Right atrium auricular region (tissue), 2 donors: ENCODE data around the gene AUNIP. TPM values are rescaled to one million over a fixed set of nuclear protein-coding genes. Genes with fewer than 3 reads are reported as not detected.

ENCODE experiments used
- DNase-seq: peaks from one replicate; pipeline ENCODE4 v3.0.0-alpha.2; 2019; ENCODE audit warnings: low spot score
- H3K27ac ChIP-seq, 2 donors: fragments of 200-600 bp; sonication (generic); 1 replicate in 1 of 2; 2 replicates in 1 of 2; pipeline ENCODE4 v1.5.1; 2016 to 2019
- H3K27me3 ChIP-seq, 2 donors: fragments of 200-600 bp; sonication (generic); one replicate each; pipeline versions ENCODE4 v1.5.1 to v1.6.0; 2017 to 2019
- H3K36me3 ChIP-seq: fragments of 200-600 bp; sonication (generic); one replicate; pipeline ENCODE4 v1.5.1; 2016
- H3K4me1 ChIP-seq, 2 donors: fragments of 200-600 bp; sonication (generic); one replicate each; pipeline versions ENCODE4 v1.5.1 to v1.6.0; 2017 to 2019
- H3K4me3 ChIP-seq, 2 donors: fragments of 200-600 bp; sonication (generic); 1 replicate in 1 of 2; 2 replicates in 1 of 2; pipeline ENCODE4 v1.5.1; 2017 to 2019; ENCODE audit warnings: mild to moderate bottlenecking in 1 of 2, moderate library complexity in 1 of 2
- H3K9me3 ChIP-seq, 2 donors: fragments of 200-600 bp; sonication (generic); one replicate each; pipeline ENCODE4 v1.5.1; 2019
- total RNA-seq, 2 donors: library from RNA; depleted of rRNA; stranded (reverse); fragments of >200 nt; gene quantifications; one replicate each; pipeline ENCODE4 v1.1.0, GENCODE V29; 2016
- TF ChIP-seq, protein P1 (sequence below), 2 donors: fragments of 200-600 bp; sonication (generic); IDR thresholded peaks; one replicate each; pipeline ENCODE4 v1.5.1; 2019; ENCODE audit warnings: antibody characterized with exemption in 2 of 2

Gene AUNIP
- total RNA-seq, 2 donors from 2014 or later: not detected

DNA sequence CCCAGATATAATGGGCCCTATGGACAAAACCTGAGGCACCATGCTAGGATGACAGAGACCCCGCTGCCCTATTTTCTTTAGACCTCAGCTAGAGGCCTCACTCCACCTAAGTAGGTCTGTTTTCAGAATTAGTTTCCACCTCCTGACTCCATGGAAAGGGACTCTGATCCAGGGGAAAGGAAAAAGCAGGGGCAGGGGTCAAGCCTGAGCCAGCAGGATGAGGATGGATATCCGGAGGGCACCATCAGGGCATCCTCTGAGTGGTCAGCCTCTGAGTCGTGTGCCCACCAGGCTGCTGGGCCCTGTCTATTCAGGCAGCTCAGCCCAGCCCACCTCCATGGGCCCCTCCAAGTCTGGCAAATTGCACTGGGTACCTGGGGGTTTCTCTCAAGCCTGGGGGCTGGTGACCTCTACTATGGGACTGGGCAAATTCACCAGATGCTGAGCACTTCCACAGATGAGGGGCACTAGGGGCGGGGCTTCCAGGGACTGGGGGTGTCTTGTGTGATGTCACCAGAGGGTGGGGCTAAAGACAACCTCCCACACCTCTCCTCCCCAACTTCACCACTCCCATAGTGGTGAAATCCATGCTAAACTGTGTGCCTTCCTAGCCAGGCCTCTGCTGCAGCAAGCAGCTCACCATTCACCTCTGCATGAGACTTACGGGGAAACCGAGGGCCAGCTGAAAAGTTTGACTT is 10.8 kb upstream of the AUNIP start:
- Histone ChIP-seq H3K36me3 (no peaks in the 10 kb centered on the region), H3K9me3 (no peaks in the 10 kb centered on the region), H3K27ac (no peak overlapping the region), H3K4me1 (peaks cover 0 to 19% of the 10 kb centered on the region in 2 donors), H3K27me3 (no peaks in the 10 kb centered on the region), H3K4me3 (no peak overlapping the region)
- TF ChIP-seq, protein P1, sequence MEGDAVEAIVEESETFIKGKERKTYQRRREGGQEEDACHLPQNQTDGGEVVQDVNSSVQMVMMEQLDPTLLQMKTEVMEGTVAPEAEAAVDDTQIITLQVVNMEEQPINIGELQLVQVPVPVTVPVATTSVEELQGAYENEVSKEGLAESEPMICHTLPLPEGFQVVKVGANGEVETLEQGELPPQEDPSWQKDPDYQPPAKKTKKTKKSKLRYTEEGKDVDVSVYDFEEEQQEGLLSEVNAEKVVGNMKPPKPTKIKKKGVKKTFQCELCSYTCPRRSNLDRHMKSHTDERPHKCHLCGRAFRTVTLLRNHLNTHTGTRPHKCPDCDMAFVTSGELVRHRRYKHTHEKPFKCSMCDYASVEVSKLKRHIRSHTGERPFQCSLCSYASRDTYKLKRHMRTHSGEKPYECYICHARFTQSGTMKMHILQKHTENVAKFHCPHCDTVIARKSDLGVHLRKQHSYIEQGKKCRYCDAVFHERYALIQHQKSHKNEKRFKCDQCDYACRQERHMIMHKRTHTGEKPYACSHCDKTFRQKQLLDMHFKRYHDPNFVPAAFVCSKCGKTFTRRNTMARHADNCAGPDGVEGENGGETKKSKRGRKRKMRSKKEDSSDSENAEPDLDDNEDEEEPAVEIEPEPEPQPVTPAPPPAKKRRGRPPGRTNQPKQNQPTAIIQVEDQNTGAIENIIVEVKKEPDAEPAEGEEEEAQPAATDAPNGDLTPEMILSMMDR (IDR thresholded peaks at IDR 0.05): no peak
- DNase-seq: no peak

DNA sequence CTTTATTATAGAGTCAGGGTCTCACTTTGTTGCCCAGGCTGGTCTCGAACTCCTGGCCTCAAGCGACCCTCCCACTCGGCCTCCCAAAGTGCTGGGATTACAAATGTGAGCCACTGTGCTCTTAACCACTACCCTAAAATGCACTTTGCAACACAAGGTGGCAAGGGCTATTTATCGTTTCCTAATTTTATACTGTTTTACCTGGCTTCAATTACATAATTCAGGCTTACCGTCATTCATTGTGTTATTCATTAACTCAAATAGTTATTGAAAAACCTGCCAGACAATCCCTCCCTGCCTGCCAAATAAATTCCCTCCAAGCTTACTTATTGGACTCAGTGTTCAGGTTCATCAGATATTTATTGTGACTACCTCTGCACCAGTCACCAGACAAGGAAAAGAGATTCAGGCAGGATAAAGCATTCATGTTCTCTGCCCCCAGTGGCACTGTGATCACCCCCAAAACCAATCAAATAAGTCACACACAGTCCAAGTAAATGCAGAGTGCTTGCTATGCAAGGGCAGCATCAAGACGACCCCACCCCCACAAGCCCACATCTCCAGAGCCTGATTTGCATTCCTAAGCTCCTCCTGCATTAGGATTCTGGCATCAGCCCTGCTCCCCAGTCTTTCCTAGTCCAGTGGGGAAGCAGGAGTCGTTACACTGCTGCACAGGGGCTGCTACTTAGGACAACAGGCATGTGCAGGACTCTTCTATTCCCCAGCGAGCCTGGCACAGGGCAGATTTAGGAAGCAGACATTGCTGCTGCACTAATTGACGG is 8.1 kb upstream of the AUNIP start:
- peaks cover 0 to 12% of the 10 kb centered on the region in 2 donors for H3K4me1 ChIP-seq
- H3K4me3 ChIP-seq: no peak overlapping the region
- no peaks in the 10 kb centered on the region for H3K27me3 ChIP-seq
- H3K9me3 ChIP-seq: no peaks in the 10 kb centered on the region
- DNase-seq: no peak
- H3K27ac ChIP-seq: no peak overlapping the region
- TF ChIP-seq, protein P1 (IDR thresholded peaks at IDR 0.05): no peak
- no peaks in the 10 kb centered on the region for H3K36me3 ChIP-seq

DNA sequence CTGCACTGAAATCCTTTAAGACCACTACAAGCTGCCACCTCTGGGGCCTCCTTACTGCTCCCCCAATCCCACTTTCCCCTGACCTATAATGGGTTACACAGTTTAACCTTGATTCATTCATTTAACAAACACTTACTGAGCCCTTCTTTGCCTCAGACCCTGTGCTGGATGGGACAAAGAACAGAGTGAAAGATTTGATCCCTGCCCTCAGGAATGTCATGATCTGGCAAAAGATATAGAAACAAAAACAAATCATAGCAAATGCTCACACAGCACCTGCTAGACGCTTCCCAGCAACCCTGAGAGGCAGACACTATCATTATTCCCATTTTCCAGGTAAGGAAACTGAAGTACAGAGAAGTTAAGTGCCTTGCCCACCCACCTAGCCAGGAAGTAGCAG is 7.0 kb upstream of the AUNIP start:
- H3K36me3 ChIP-seq: no peaks in the 10 kb centered on the region

DNA sequence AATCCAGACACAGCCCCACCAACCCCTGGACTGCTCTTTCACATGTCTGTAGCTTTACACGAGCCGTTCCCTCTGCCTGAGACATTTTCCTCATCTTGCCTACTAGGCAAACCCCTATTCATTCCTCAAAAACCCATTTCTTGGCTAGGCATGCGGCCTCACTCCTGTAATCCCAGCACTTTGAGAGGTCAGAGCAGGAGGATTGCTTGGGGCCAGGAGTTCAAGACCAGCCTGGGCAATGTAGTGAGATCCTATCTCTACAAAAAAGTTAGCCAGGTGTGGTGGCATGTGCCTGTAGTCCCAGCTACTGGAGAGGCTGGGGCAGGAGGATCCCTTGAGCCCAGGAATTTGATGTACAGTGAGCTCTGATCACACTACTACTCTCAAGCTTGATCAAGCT is 5.2 kb upstream of the AUNIP start:
- Histone ChIP-seq H3K27ac (no peak overlapping the region), H3K9me3 (no peaks in the 10 kb centered on the region), H3K27me3 (no peaks in the 10 kb centered on the region), H3K4me1 (peaks cover 0 to 5% of the 10 kb centered on the region in 2 donors), H3K4me3 (no peak overlapping the region), H3K36me3 (no peaks in the 10 kb centered on the region)
- TF ChIP-seq, protein P1 (IDR thresholded peaks at IDR 0.05): no peak
- DNase-seq: no peak

More for the DNA sequence above, 7.0 kb upstream of the AUNIP start:
- no peaks in the 10 kb centered on the region for H3K9me3 ChIP-seq
- TF ChIP-seq, protein P1 (IDR thresholded peaks at IDR 0.05): no peak
- no peak for DNase-seq
- H3K4me1 ChIP-seq: peaks cover 0 to 3% of the 10 kb centered on the region in 2 donors
- no peak overlapping the region for H3K4me3 ChIP-seq
- no peaks in the 10 kb centered on the region for H3K27me3 ChIP-seq
- H3K27ac ChIP-seq: no peak overlapping the region

DNA sequence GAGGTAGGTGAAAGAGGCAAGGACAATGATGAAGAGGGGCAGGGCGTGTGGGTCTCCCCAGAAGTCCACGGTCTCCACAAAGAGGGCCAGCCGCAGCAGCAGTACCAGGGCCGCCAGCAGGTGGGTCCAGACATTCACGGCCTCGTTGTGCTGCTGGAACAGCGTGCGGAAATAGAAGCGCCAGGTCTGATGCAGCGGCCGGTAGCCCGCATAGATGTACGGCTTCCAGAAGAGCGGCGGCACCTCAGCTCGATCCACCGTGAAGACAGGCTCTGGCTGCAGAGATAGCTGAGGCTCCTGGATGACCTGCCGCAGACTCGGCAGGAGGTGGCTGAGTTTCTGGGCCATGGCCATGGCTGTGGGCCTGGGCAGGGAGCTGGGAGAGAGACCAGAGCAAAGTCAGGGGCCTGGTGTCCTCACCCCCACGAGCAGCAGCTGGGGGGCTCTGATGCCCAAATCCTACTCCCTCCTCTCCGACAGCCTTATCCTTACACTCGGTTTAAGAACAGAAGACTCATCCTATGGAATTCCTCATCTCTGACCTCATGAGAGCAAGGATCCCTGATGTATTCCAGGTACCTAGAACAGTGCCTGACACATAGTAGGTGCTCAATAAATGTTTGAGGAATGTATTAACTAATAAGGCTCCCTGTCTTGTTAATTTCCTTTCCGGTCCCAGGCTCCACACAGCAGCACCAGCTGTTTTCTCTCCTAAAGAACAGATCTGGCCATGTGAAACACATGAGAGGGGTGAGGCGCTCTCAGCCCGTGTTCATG is 4.4 kb upstream of the AUNIP start:
- H3K4me3 ChIP-seq: no peak overlapping the region
- H3K4me1 ChIP-seq: peaks cover 0 to 10% of the 10 kb centered on the region in 2 donors
- DNase-seq: no peak
- no peak overlapping the region for H3K27ac ChIP-seq
- TF ChIP-seq, protein P1 (IDR thresholded peaks at IDR 0.05): no peak
- no peaks in the 10 kb centered on the region for H3K9me3 ChIP-seq
- no peaks in the 10 kb centered on the region for H3K36me3 ChIP-seq
- H3K27me3 ChIP-seq: no peaks in the 10 kb centered on the region
